ENCODE data around the gene HOXA5. TPM values are rescaled to one million over a fixed set of nuclear protein-coding genes. Genes with fewer than 3 reads are reported as not detected.

HOXA5 gene
- total RNA-seq, 4 donors from 2014 or later = 10.7 to 61.0 (median 18.9) TPM

- intact Hi-C loops (cut with DNase I; ENCODE audit: low total_unique reads) = no loop called here
- H3K27me3 ChIP-seq = no peaks in the 10 kb centered on the region
- DNase-seq = no peak
Observed at GRCh38 chr7:27115221-27116026, 28.1 kb downstream of the HOXA5 start.

GRCh38 chr7:27114881-27115220, 28.6 kb downstream of the HOXA5 start:
- H3K4me3 ChIP-seq = peak overlapping the region in 1 of 2 donors; percentile 19
- TF ChIP-seq POLR2A (IDR thresholded peaks at IDR 0.05) = no peak
- TF ChIP-seq CTCF (IDR thresholded peaks at IDR 0.05) = no peak
- H3K4me1 ChIP-seq = peaks cover 11 to 12% of the 10 kb centered on the region in 2 donors
- DNase-seq = no peak
- intact Hi-C loops (cut with DNase I; ENCODE audit: low total_unique reads) = no loop called here
- H3K27ac ChIP-seq = peak overlapping the region; percentile 77 to 80
- no peaks in the 10 kb centered on the region for H3K9me3 ChIP-seq
- H3K36me3 ChIP-seq = no peaks in the 10 kb centered on the region
- no peaks in the 10 kb centered on the region for H3K27me3 ChIP-seq

More at GRCh38 chr7:27115221-27116026, 28.1 kb downstream of the HOXA5 start:
- no peaks in the 10 kb centered on the region for H3K36me3 ChIP-seq
- H3K4me3 ChIP-seq = peak overlapping the region in 1 of 2 donors; percentile 19
- peaks cover 11 to 12% of the 10 kb centered on the region in 2 donors for H3K4me1 ChIP-seq
- H3K9me3 ChIP-seq = no peaks in the 10 kb centered on the region
- H3K27ac ChIP-seq = peak overlapping the region; percentile 77 to 80
- TF ChIP-seq POLR2A (IDR thresholded peaks at IDR 0.05) (no peak), CTCF (IDR thresholded peaks at IDR 0.05) (no peak)

GRCh38 chr7:27113991-27114769, 29.3 kb downstream of the HOXA5 start:
- H3K27me3 ChIP-seq = no peaks in the 10 kb centered on the region
- no peak for TF ChIP-seq CTCF (IDR thresholded peaks at IDR 0.05)
- intact Hi-C loops (cut with DNase I; ENCODE audit: low total_unique reads) = no loop called here

GRCh38 chr7:27112955-27113949, 30.2 kb downstream of the HOXA5 start:
- DNase-seq = peak; percentile 78 to 82
- intact Hi-C loops (cut with DNase I; ENCODE audit: low total_unique reads) = no loop called here
- peak overlapping the region; percentile 80 to 94 for H3K27ac ChIP-seq
- H3K4me3 ChIP-seq = peak overlapping the region; percentile 26 to 51
- H3K27me3 ChIP-seq = no peaks in the 10 kb centered on the region
- H3K9me3 ChIP-seq = no peaks in the 10 kb centered on the region
- TF ChIP-seq CTCF (IDR thresholded peaks at IDR 0.05) (no peak), POLR2A (IDR thresholded peaks at IDR 0.05) (peak in 1 of 2 donors; percentile 31)
- H3K36me3 ChIP-seq = no peaks in the 10 kb centered on the region
- peaks cover 11 to 12% of the 10 kb centered on the region in 2 donors for H3K4me1 ChIP-seq

More at GRCh38 chr7:27113991-27114769, 29.3 kb downstream of the HOXA5 start:
- no peaks in the 10 kb centered on the region for H3K36me3 ChIP-seq
- peak in 1 of 2 donors; percentile 72 for DNase-seq
- H3K9me3 ChIP-seq = no peaks in the 10 kb centered on the region
- peaks cover 11 to 12% of the 10 kb centered on the region in 2 donors for H3K4me1 ChIP-seq
- peak overlapping the region; percentile 80 to 94 for H3K27ac ChIP-seq
- peak overlapping the region; percentile 26 to 51 for H3K4me3 ChIP-seq
